Fibroblast of skin of left quadriceps (primary cell): ENCODE results near the gene CDY1B.
"Not testable (repeated sequence)": the region's sequence is repeated elsewhere in the genome, so short reads cannot be mapped to it uniquely, and the experiment has no call there.

Experiments used
- DNase-seq, 2 experiments: peaks; one replicate each; pipeline ENCODE4 v3.0.0-alpha.2; 2013; ENCODE audit warnings: low read depth in 2 of 2

The CDY1B gene, protein sequence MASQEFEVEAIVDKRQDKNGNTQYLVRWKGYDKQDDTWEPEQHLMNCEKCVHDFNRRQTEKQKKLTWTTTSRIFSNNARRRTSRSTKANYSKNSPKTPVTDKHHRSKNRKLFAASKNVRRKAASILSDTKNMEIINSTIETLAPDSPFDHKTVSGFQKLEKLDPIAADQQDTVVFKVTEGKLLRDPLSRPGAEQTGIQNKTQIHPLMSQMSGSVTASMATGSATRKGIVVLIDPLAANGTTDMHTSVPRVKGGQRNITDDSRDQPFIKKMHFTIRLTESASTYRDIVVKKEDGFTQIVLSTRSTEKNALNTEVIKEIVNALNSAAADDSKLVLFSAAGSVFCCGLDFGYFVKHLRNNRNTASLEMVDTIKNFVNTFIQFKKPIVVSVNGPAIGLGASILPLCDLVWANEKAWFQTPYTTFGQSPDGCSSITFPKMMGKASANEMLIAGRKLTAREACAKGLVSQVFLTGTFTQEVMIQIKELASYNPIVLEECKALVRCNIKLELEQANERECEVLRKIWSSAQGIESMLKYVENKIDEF

GRCh38 chrY:24047919-24048318 lies at the start of gene CDY1B:
CDY1B (minus strand) TSS chrY:24048019; CDS start chrY:24047688, 331 bp downstream.
- not testable (repeated sequence) for DNase-seq

DNA sequence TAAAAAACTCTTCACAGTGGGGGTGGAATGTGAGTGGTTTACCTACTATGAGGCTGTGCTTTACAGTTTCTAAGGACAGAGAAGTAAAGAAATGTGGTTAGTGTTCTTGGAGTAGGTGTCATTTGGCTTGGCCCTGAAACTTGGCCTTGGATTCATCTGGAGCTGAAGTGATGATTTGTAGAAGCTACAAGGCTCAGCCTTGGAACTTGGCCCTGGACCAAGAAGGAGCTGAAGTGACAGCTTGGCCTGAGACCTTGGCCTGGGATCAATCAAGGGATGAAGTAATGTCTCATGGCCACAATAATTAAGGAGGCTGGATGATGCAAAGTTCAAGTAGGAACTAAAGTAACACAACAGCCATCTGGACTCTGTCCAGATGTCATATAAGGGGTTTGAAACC lies 1.7 kb upstream of the CDY1B start:
- not testable (repeated sequence) for DNase-seq

- DNase-seq = not testable (repeated sequence)
These were observed 4.6 kb downstream of the CDY1B start for GRCh38 chrY:24043209-24043608.

GRCh38 chrY:24039008-24039718 lies 8.7 kb downstream of the CDY1B start:
- not testable (repeated sequence) for DNase-seq

DNA sequence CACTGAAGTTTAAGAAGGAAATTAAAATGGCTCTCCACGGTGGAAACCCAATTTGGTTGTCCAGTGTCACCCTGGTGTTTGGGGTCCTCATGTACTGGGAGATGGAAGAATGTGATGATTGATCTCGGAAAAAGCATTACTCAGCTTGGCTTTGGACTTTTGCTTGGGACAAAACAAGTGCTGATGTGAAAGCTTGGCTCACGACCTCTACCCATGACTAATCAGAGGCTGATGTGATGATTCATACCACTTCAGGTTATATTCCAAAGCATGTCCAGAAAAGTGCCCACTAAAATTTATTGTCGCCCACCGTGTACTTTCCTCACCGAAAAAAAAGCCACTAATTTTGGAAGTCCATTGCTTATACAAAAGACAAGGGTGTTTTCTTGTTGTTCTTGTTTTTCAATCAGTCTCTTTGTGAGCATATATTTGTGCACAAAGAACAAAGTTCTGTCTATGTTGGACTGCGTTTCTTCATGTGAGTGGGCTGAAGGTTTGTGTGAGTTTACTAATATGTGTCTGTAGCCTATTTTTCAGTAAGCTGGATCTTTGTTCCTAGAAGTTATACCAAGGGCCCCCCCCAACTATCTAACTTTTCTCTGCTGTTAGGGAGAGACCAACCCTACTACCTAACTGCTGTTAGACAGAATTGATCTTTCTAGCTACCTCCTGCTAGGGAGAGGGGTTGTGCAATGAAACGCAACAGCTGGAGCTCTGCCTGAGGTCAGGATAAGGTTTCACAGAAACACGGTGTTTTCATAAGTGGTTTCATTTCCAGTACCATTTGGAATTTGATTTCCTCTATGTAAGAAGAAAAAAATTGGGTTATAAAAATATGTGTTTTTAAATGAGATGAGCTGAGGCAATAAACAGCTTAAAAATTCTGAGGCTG lies 21.4 kb downstream of the CDY1B start:
- not testable (repeated sequence) for DNase-seq
